OCI-LY3 (cell line): ENCODE data around the gene RBM6.

Experiments used
- EZH2phosphoT487 ChIP-seq: fragments of 200-600 bp; shearing (Covaris generic); IDR thresholded peaks from 2 replicates; pipeline ENCODE4 v1.6.1; 2018; ENCODE audit warnings: antibody characterized with exemption, mixed run types, low read depth
- TF ChIP-seq, protein P1 (sequence below): fragments of 200-600, 300-600 bp; sonication (generic); IDR thresholded peaks from 2 replicates; pipeline ENCODE4 v1.5.1; 2014; ENCODE audit warnings: antibody characterized with exemption, low read length, low read depth

DNA sequence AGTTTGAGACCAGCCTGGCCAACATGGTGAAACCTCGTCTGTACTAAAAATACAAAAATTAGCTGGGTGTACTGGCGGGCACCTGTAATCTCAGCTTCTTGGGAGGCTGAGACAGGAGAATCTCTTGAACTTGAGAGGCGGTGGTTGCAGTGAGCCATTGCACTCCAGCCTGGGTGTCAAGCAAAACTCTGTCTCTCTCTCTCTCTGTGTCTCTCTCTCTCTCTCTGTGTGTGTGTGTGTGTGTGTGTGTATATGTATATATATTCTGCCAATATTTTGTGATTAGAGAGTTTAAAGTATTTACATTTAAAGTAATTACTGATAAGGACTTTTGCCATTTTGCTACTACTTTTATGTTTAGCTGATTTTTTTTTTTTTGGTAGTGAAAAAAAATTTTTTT is 15.7 kb downstream of the RBM6 start:
- TF ChIP-seq, protein P1, sequence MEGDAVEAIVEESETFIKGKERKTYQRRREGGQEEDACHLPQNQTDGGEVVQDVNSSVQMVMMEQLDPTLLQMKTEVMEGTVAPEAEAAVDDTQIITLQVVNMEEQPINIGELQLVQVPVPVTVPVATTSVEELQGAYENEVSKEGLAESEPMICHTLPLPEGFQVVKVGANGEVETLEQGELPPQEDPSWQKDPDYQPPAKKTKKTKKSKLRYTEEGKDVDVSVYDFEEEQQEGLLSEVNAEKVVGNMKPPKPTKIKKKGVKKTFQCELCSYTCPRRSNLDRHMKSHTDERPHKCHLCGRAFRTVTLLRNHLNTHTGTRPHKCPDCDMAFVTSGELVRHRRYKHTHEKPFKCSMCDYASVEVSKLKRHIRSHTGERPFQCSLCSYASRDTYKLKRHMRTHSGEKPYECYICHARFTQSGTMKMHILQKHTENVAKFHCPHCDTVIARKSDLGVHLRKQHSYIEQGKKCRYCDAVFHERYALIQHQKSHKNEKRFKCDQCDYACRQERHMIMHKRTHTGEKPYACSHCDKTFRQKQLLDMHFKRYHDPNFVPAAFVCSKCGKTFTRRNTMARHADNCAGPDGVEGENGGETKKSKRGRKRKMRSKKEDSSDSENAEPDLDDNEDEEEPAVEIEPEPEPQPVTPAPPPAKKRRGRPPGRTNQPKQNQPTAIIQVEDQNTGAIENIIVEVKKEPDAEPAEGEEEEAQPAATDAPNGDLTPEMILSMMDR = no peak
- no peak for TF ChIP-seq EZH2phosphoT487
